GM19395 (cell line): Measurements from ENCODE around the gene MAP4.
"Not testable (repeated sequence)": the region's sequence is repeated elsewhere in the genome, so short reads cannot be mapped to it uniquely, and the experiment has no call there.

Experiments used
- ATAC-seq: cut with Tn5 transposase; IDR thresholded peaks from one replicate; pipeline ENCODE4 v1.9.1; 2021; ENCODE audit warnings: mild to moderate bottlenecking, moderate library complexity; ENCODE audit not compliant: unreplicated experiment

The MAP4 gene

GRCh38 chr3:47901280-47901833, 114.9 kb downstream of the MAP4 start:
- no peak for ATAC-seq

GRCh38 chr3:47899495-47900108, 116.6 kb downstream of the MAP4 start:
- no peak for ATAC-seq

DNA sequence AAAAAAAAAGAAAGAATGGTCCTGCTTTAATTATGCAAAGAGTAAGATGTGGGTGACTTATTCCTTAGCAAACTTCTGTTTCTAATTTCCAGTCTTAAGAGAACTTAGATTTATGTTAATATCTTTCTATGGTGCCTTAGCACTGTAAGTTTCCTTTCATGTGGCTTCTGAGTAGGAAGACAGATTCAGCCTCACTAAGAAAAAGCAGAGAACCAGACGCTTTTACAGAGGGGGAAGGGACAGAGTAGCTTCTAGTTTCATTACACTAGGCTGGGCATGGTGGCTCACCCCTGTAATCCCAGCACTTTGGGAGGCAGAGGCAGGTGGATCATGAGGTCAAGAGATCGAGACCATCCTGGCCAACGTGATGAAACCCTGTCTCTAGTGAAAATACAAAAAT, 118.3 kb downstream of the MAP4 start:
- no peak for ATAC-seq

GRCh38 chr3:47896736-47897135, 119.5 kb downstream of the MAP4 start:
- no peak for ATAC-seq

DNA sequence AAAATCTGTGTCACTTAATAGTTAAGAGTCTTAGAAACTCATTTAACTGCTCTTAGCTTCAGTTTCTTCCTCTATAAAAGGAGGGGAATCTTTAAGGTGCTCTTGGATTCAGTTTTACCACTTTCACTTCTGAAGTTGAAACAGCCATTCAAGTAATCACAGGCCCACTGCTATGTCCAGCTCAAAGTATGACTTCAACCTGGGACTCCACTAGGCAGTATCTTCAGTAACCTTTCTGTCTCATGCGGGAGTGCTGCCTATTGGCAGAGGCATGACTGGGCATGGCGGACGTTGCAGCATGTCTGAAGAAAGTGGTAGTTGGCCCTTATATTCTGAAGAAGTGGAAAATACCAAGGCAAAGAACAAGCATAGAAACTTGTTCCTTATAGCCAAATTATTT, 121.0 kb downstream of the MAP4 start:
- no peak for ATAC-seq

GRCh38 chr3:47892286-47893040, 123.8 kb downstream of the MAP4 start:
- no peak for ATAC-seq

GRCh38 chr3:47891613-47892005, 124.6 kb downstream of the MAP4 start:
- ATAC-seq, result no peak

GRCh38 chr3:47890828-47891612, 125.2 kb downstream of the MAP4 start:
- ATAC-seq, result no peak

DNA sequence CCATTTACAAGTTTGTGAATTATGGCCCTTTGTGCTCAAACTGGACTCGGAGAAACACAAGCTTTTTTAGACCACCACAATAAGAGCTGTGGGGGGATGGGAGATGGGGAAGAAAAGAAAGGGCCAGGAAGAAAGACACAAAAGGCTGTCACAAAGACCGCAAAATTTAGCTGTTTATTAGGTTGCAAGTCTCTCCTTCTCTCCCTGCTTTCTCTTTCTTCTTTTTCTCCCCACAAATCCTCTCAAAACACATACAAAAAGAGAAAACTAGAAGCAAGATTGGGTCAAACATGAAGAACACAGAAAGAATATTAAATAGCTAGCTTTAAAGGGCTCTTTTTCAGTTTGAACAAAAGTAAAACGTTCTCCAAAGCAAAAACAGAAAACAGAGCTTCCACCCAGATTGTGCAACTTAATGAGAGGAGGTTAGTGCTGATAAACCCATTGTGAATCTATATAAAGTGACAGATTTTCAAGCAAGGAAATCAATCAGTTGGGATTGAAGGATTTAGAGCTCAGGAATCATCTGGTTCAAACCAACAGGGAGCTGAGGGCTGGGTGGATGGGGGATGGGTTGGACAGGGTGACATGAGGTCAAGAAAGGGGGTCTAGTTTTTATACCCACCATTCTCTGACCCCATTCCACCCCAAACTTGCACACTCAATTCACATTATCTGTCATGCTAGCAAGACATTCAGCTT, 125.9 kb downstream of the MAP4 start:
- no peak for ATAC-seq

DNA sequence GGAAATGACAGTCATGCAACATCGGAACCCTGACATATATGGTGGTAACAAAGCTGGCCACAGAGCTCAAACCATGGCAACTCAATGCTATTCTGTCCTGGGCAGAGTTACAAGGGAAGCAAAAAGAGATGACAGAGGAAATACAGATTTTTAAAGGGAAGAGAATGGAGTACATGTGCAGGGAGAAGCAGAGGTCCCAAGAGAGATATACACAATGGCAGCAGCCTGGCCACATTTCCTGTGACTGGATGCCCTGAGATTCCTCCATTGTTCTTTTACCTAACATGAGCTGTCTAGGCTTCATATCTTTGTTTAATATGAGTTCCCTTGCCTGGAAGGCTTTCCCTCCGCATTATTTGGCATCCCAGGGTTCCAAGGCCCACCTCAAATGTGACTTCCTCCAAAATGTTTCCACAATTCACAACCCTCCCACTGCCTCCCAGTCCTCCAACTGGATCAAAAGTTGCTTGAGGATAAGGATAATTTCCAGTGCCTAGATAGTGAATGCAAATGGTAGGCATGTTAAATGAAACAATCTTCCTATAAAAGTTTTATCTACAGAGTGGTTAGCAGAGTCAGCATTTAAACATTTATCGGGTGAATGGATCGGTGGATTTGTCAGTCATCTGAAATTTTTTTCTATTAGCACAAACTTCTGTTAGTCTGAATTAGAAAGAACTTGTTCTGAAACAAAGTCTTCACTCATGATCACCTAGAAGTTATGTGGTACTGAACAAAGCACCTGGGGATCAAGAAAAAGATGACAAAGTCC, 127.0 kb downstream of the MAP4 start:
- no peak for ATAC-seq

DNA sequence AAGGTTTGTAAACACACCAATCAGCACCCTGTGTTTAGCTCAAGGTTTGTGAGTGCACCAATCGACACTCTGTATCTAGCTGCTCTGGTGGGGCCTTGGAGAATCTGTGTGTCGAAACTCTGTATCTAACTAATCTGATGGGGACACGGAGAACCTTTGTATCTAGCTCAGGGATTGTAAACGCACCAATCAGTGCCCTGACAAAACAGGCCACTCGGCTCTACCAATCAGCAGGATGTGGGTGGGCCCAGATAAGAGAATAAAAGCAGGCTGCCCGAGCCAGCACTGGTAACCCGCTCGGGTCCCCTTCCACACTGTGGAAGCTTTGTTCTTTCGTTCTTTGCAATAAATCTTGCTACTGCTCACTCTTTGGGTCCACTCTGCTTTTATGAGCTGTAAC, 128.2 kb downstream of the MAP4 start:
- ATAC-seq, result not testable (repeated sequence)

DNA sequence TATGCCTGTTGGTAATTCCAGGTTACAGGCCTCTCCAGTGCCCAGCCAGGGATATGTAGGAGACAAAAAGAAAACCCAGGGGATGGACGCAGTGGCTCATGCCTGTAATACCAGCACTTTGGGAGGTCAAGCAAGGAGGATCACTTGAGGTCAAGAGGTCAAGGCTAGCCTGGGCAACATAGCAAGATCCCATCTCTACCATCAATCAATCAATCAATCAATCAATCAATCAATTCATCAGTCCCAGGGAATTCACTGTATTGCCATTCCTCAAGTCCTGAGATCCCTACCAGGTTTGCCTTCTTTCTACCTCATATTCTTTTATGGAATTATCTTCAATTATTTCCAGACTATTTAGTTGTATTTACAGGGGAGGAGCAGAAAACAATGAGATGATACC, 131.0 kb downstream of the MAP4 start:
- no peak for ATAC-seq

- no peak for ATAC-seq
These were observed 131.6 kb downstream of the MAP4 start for GRCh38 chr3:47884603-47885002.

DNA sequence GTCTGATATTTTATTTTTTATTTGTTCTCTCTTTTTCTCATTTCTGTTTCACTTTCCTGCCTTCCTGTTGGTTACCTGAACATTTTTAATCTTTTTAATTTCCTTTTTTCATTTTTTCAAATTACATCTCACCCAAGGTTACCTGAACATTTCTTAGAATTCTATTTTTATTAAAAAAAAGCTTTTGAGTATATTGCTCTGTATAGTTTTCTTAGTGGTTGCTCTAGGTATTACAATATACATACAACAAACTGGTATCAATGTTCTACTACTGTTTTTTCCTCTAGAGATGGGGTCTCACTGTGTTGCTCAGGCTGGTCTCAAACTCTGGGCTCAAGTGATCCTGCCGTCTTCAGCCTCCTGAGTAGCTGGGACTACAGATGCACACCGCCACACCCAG, 133.9 kb downstream of the MAP4 start:
- no peak for ATAC-seq

DNA sequence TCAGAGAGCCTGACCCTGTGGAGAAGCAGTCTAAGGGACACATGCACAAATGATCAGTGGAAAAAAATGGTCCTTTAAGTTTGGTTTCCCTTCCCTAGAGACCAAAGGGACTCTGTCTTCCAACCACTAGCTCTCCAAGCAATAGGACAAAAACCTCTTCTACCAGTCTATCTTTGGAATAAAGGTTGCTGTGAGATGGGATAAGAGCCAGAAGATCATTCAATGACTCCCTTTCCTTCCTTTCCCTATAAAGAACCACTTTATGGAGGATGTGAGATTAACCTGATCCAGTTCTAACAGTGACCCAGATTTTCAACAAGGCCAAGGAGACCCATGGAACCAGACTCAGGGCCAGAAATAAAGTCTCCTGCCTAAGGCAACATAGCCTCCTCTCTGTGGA, 138.5 kb downstream of the MAP4 start:
- ATAC-seq, result no peak

DNA sequence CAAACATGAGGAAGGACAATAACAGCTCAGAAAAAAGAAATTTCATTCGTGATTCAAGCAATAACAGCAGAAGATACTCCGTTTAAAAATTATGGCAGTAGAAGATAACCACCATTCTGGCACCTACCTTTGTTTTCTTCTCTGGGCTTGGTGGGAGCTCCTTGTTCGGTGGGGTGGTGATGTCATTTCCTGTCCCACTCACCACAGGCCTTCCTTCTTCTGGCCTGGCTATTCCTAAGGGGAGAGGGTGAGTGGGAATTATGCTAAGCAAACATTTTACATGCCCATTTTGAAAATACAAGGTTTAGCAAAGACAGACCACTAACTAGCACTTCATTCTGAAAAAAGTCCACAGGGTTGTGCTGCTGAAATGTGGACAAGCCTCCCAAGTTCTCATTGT, 138.9 kb downstream of the MAP4 start:
- no peak for ATAC-seq

DNA sequence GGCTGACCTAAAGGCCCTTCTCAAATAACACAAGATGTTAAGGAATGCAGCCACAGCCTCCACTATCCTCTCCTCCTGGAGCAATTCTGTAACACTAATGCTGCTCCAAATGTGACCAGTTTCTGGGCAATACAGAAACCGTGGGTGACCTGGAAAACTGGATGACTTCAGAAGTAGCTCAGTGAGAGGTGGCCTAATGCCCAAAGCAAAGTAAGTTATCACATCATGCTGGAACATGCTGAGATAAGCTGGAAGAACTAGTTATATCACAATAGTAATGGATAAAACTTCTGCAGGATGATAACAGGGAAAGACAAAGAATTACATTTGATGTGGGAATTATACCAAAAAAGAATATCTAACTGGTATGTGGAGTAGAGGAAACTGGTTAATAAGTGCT, 141.3 kb downstream of the MAP4 start:
- no peak for ATAC-seq

- no peak for ATAC-seq
These were observed 141.8 kb downstream of the MAP4 start for GRCh38 chr3:47874438-47874837.

- ATAC-seq, result no peak
These were observed 143.3 kb downstream of the MAP4 start for GRCh38 chr3:47872916-47873315.

GRCh38 chr3:47871389-47871788, 144.8 kb downstream of the MAP4 start:
- ATAC-seq, result no peak
